Measurements from ENCODE around the gene CDH16.
"Not testable (repeated sequence)": the region's sequence is repeated elsewhere in the genome, so short reads cannot be mapped to it uniquely, and the experiment has no call there.

Gene CDH16

DNA sequence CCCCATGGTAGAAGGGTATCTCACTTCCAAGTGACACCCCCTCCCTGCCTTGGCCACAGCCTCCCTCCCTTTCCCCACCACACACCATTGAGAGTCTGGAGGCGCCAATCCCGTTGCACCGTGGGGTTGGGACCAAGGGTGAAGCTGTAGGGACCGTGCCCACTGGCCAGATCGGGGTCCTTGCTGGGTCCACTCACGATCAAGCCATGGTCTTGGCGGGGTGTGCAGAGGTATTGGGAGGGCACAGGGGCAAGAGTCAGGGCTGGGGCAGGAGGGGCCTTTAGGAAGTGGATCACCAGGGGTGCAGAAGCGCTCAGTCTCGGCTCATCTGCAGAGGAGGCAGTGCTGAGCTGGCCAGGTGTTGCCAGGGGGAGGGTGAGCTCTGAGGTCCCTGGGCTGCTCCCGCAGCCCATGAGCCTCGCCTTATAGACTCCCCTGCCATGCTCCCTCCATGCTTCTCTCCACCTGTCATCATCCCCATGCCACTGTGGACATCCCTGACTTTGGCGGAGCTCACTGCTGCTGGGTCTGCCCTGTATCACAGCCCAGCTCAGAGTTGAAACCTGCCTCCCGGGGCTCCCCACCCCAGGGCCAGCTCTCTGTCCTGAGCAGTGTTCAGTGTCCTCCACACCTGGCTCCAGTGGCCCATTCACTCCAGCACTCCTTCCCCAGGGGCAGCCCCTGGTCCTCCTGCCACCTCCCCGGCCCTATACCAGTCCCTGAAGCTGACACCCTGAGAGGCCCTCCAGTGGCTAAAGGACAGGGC lies 8.3 kb downstream of the CDH16 start:
- DNase-seq: no peak

DNA sequence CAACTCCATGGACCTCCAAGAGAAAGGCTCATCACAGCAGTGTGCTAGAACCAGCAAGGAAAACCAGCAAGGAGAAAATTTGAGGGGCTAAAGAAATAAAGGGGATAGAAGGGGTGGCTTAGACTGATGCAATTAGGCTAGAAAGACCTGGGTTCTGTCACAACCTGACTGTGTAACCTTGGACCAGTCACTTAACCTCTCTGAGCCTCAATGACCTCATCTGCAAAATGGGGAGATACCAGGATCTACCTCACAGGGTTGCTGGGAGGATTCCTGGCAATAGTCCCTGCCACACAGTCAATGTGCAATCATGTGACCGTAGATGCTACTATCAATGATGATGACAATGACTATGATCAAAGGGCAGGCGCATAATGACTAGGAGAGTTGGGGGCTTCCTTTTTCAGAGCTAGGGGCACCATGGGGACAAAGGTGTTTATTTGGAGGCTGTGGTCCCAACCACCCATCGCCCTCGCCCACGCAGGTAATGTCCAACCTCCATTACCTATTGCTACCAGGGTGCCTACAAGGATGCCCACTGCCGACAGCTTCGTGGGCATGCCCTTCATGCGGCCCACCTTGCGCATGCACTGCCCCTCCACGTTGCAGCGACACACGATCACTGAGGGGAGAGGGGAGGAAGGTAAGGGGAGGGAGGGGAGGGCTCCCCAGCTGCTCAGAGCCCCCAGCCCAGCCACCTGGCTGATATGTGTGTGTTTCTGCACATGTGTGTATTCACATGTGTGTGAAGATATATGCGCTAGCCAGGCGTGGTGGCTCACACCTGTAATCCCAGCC lies 9.7 kb downstream of the CDH16 start:
- no peak for DNase-seq

- DNase-seq: no peak
Measured at GRCh38 chr16:66908116-66908515, 10.6 kb downstream of the CDH16 start.

DNA sequence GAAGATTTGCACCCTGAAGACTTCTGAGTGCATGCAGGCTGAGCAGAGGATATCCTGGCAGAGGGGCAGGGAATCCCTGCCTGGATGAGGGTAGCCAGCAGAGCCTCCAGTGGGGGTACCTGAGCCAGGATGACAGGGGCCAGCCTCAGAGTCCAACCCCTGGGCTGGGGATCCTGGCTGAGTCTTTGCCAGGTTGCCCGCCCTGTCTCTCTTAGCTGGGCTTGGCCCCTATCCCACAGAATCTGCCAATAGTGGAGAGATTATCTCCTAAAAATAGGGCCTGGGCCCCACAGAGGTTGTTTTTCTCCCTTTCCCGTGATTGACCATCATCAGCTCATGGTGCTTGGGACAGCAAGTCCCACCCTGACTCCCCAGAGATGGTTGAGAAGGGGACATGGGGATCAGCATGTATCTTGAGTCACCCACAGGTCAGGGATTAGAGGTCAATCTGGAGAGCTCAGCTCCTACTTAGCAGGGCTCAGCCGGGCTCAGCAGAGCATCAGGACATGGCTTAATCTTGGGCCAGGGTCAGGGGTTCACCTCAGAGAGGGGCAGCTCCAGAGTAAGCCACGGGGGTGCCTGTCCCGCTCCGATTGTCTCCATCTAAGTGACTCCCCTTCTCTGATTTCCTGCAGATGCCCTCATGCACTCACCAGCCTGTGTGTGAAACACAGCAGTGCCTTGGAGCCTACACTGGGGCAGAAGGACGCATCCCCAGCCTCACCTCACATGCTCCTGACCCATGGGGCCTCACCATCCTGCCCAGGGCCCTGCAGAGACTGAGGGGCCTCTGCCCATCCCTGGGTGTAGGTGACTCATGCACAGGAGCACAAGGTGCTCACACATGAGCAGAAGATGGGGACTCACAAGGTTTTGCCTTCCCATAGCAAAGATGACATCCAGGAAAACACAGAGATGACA lies 11.5 kb downstream of the CDH16 start:
- DNase-seq: no peak

- no peak for DNase-seq
Measured at GRCh38 chr16:66905633-66906539, 12.8 kb downstream of the CDH16 start.

GRCh38 chr16:66904846-66905632 lies 13.6 kb downstream of the CDH16 start:
- DNase-seq: no peak

DNA sequence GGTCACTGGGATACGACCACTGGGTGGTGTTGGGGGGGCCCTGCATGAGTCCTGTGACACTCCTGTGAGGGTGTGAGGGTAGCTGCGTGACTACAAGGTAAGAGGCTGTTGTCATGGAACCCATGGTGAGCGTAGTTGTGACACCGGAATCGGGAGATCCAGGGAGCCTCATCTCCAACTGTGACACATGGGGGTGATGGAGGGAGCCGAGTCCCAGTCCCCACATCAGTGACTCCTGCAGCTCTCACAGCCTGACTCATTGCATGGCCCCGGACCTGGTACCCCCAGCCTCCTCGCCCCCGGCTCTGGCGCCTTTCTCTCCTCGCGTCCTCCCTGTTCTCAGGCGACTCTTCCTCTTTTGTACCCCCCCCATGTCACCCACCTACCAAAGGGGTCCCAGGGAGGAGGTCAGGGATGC lies 14.2 kb downstream of the CDH16 start:
- DNase-seq: no peak

DNA sequence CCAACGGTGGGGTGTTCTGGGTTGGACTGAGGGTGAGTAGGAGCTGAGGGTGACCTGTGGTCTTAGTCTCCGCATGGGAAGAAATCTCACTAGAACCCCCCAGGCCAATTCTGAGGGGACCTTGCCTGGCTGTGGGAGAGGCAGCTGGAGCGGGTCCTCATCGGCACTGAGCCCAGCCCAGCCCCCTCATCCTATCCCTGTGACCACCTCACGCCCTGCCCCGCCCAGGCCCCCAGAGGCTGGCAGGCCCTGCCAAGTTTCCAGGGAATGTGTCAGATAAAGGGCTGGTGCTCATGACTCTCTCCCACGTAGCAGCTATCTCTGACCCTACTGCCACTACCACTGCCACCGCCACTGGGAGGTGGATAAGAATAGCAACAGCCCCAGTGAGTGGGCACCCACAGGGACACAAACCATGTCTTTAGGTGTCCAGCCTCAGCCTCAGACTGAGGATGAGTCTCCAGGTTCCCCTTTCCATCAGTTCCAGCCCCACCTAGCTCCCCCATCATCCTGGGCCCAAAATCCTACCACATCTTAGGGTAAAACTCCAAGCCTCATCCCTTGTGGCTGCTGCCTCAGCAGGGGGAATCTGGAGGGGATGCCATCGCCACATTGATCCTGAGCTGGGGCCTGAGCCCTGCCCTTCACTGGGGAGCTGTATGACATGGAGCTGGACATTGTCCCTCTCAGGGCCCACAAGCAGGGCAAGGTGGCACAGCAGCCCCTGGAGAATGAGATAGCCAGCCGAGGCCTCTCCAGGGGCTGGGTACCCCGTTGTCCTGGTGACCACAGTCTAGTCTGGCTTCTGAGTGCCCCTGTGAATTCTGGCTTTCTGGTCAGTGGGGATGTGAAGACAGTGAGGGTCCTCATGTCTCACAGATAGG lies 14.9 kb downstream of the CDH16 start:
- no peak for DNase-seq

GRCh38 chr16:66902648-66903543 lies 15.8 kb downstream of the CDH16 start:
- DNase-seq: no peak

DNA sequence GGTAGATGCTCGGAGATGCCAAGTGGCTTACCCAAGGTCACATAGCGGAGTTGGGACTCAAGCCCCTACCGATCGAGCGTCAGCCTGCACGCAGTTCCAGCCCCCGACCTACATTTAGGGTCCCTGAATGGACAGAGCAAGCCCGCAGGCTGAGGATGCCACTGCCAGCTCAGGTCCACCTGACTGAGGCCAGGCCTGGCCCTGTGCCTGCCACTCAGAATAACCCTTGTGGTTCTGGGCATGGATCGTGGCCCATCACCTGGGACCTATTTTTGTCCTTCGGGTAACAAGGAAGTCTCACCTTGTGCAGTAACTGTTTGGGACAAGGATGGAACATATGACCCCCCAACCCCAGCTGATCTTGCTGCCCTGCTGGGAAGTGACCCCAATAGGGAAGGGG lies 17.1 kb downstream of the CDH16 start:
- peak in 1 of 14 donors; percentile 81 for DNase-seq

DNA sequence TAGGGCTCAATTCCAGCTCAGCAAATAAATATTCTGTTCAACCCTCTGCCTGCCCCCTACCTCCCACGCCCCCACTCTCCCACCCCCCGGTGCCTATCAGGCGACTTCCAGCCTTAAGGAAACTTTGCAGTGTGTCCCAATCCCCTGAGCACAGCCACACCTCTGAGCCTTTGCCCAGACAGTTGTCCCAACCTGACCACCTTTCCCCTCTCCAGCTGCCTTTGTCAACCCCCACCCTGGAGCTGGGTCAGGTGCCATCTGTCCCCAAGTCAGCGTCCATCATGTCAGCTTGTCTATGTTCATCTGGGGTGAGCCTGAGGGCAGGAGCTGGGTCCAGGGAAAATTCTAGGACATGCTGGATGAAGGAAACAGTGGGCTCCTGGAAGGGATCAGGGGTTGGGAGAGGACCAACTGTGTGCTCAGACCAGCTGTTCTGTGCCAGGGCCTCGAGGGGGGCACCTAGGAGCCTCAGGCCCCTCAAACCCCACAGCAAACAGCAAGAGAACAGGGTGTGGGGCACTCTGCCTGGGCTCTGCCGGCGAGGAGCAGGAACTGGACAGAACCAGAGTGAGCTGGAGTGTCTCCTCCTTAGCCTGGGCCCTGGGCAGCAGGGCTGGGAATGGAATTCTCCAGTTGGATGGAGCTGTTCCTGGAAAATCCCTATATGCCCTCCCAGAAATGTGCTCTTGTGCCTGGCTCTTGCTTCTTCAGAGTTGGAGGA lies 17.8 kb downstream of the CDH16 start:
- peak in 9 of 14 donors; percentile 16 to 78 (median 33) for DNase-seq

DNA sequence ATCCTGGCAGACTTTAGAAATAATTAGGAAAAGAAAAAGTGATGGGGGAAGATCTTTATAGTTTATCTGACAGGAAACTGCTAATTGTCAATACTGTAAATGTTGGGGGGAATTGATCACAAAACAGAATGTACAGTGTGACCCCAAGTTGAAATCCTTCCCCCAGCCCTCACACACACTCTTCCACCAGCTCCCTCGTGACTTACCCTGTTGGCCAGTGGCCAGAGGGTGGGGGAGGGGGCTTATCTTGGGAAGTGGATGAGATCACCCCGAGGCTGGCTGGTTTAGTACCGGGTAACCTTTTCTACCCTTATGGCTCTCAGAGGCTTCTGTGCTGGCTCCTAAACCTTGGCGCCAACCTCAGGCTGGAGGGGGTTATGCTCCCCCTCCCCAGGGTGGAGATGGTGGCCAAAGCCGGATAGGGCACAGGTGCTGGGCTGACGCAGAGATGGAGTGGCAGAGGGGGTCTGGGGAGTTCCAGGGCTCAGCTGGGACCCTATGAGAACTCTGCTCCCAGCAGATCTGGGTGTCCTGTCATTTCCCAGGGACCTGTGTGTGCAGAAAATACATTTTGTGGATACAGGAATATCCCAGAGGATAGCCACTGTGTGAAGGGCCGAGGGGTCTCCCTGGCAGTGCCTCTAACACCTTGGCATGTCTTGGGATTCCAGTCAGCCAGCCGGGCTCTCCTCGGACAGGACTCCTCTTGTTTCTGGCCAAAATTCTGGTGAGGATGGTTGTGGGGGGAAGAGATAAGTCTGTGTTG lies 18.6 kb downstream of the CDH16 start:
- DNase-seq: peak in 2 of 14 donors; percentile 22 to 38

DNA sequence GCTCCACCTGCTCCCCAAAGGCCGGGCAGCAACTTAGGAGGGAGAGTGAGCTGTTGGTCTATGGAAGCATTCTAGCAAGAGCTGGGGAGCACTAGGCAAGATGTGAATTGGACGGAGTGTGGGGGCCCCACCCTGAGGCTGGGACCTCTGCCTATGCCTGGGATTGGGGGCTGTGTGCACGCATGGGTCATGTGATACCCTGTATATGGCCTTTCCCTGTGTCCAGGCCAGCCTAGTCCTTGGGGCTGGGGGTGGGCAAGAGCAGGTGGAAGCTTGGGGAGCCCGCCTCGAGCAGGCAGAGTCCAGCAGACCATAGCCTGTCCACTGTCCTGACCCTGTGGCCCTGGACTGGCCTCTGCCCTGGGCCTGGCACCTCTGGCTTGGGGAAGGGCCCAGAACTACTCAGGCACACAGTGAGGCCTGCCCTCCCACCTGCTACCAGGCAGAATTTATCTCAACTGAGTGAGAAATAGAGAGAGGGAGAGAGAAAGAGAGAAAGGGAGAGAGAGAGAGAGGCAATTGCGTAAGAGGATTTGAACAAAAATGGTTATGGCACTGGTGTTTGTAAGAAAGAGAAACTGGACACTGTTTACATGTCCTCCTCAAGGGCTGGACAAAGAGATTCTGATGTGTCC lies 19.3 kb downstream of the CDH16 start:
- no peak for DNase-seq

DNA sequence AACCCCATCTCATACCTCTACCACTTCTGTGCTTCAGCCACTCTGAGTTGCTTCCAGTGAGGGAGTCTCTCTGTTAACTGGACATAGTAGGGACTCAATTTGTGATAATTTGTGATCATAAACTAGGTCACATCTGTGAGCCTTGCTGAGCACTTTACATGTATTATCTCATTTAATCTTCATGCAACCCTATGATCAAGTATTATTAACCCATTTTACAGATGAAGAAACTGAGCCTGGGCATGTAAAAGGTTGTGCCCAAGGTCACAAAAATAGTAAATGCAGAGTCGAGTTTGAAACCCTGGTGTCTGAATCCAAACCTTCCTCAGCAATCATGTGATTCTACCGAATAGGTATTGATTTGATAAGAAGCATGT lies 19.8 kb downstream of the CDH16 start:
- DNase-seq: no peak

DNA sequence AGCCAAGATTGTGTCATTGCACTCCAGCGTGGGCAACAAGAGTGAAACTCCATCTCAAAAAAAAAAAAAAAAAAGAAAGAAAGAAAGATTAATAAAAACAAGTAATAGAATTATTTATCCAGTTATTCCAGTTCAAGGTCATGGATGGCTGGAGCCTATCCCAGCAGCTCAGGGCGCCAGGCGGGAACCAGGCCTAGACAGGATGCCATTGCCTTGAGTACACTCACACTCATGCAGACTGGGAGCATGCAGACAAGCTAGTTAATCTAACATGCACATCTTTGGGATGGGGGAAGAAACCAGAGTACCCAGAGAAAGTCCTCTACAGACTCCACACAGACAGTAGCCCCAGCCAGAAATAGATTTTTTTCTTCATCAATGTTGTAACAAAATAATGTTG lies 20.5 kb downstream of the CDH16 start:
- DNase-seq: no peak

DNA sequence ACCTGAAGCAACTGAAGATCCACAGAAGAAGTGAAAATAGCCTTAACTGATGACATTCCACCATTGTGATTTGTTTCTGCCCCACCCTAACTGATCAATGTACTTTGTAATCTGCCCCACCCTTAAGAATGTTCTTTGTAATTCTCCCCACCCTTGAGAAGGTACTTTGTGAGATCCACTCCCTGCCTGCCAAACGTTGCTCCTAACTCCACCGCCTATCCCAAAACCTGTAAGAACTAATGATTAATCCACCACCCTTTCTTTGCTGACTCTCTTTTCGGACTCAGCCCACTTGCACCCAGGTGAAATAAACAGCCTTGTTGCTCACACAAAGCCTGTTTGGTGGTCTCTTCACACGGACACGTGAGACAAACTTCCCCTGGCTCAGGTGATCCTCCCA lies 22.0 kb downstream of the CDH16 start:
- DNase-seq: not testable (repeated sequence)

GRCh38 chr16:66895999-66896398 lies 22.7 kb downstream of the CDH16 start:
- peak in 1 of 14 donors; percentile 18 for DNase-seq

All from C1 segment of cervical spinal cord (tissue), 14 donors.